IMR-90 (cell line): Measurements from ENCODE around the gene KDF1. TPM values are rescaled to one million over a fixed set of nuclear protein-coding genes. Genes with fewer than 3 reads are reported as not detected.

Experiments used
- ATAC-seq: fragments of 200-7000 bp; cut with Tn5 transposase; 2 replicates; pipeline ENCODE4 v1.9.1; 2020; ENCODE audit warnings: low read depth, mild to moderate bottlenecking, moderate library complexity
- BruUV-seq: library from RNA; stranded (reverse); fragments of 400-500 nt; replicated peaks from 2 replicates; lab custom pipeline; 2021; lab: Mats Ljungman, UMichigan
- CTCF ChIA-PET: fragments of 300-600 bp; formaldehyde crosslinking; extraction: SDS; loops from one replicate; lab custom pipeline; 2021; ENCODE audit warnings: antibody characterized with exemption; lab: Yijun Ruan, JAX
- POLR2A ChIA-PET: fragments of 300-600 bp; sonication (Branson Sonifier 250); formaldehyde crosslinking; loops from one replicate; lab custom pipeline; 2022; ENCODE audit warnings: antibody characterized with exemption; ENCODE audit not compliant: unreplicated experiment; lab: Charles Lee
- DNase-seq: peaks from one replicate; pipeline ENCODE4 v3.0.0; 2013
- H2AFZ ChIP-seq: replicated peaks from 2 replicates; pipeline ENCODE3; 2013; ENCODE audit warnings: low read length, mild to moderate bottlenecking; ENCODE audit not compliant: poor library complexity
- H2AK5ac ChIP-seq: 2 replicates; pipeline ENCODE4 v1.6.1; 2013; ENCODE audit warnings: low read depth, low read length, inconsistent platforms
- H2AK9ac ChIP-seq: replicated peaks from 2 replicates; pipeline ENCODE3; 2013; ENCODE audit warnings: mild to moderate bottlenecking, low read depth, low read length, moderate library complexity; ENCODE audit not compliant: poor library complexity
- H2BK120ac ChIP-seq: 2 replicates; pipeline ENCODE4 v1.6.1; 2013; ENCODE audit warnings: low read depth, low read length, inconsistent platforms
- H2BK15ac ChIP-seq: 3 replicates; pipeline ENCODE4 v1.6.1; 2013; ENCODE audit warnings: low read depth, low read length, inconsistent platforms
- H2BK20ac ChIP-seq: 2 replicates; pipeline ENCODE4 v1.6.1; 2013; ENCODE audit warnings: low read depth, mild to moderate bottlenecking, inconsistent platforms, low read length, moderate library complexity
- H2BK5ac ChIP-seq: 2 replicates; pipeline ENCODE4 v1.6.1; 2013; ENCODE audit warnings: mild to moderate bottlenecking, low read depth, low read length, inconsistent platforms; ENCODE audit not compliant: poor library complexity, severe bottlenecking
- H3K14ac ChIP-seq: replicated peaks from 2 replicates; pipeline ENCODE4 v1.6.1; 2013; ENCODE audit warnings: low read depth, low read length, inconsistent platforms
- H3K18ac ChIP-seq: 2 replicates; pipeline ENCODE4 v1.6.1; 2013; ENCODE audit warnings: low read depth, low read length, control low read depth
- H3K23ac ChIP-seq: 2 replicates; pipeline ENCODE4 v1.6.1; 2013; ENCODE audit warnings: low read depth, low read length, inconsistent platforms
- H3K27ac ChIP-seq: 2 replicates; pipeline ENCODE4 v1.5.1; 2013; ENCODE audit warnings: mild to moderate bottlenecking, control low read depth, low read length; ENCODE audit not compliant: insufficient read depth
- H3K27me3 ChIP-seq: 2 replicates; pipeline ENCODE4 v1.6.1; 2013; ENCODE audit warnings: low read length; ENCODE audit not compliant: control insufficient read depth, insufficient read depth
- H3K36me3 ChIP-seq: 2 replicates; pipeline ENCODE4 v1.6.1; 2013; ENCODE audit warnings: low read length, mixed read lengths; ENCODE audit not compliant: control insufficient read depth, insufficient read depth
- H3K4ac ChIP-seq: 2 replicates; pipeline ENCODE4 v1.6.1; 2013; ENCODE audit warnings: low read depth, low read length, inconsistent platforms
- H3K4me1 ChIP-seq: 2 replicates; pipeline ENCODE4 v1.6.1; 2013; ENCODE audit warnings: low read length, mixed read lengths; ENCODE audit not compliant: control insufficient read depth, insufficient read depth
- H3K4me2 ChIP-seq: 2 replicates; pipeline ENCODE4 v1.6.1; 2013; ENCODE audit warnings: low read depth, mild to moderate bottlenecking, control low read depth, low read length, moderate library complexity
- H3K4me3 ChIP-seq: 2 replicates; pipeline ENCODE4 v1.5.1; 2013; ENCODE audit warnings: low read depth, mild to moderate bottlenecking, control low read depth, low read length, moderate library complexity; ENCODE audit not compliant: insufficient read depth
- H3K56ac ChIP-seq: 2 replicates; pipeline ENCODE4 v1.6.1; 2013; ENCODE audit warnings: low read length, inconsistent platforms; ENCODE audit not compliant: insufficient read depth; ENCODE audit errors: extremely low read depth
- H3K79me1 ChIP-seq, 2 experiments: 2 replicates each; pipeline ENCODE4 v1.6.1; 2013; ENCODE audit warnings: low read length in 2 of 2, inconsistent platforms in 1 of 2, low read depth in 1 of 2
- H3K9ac ChIP-seq: 2 replicates; pipeline ENCODE4 v1.6.1; 2013; ENCODE audit warnings: low read depth, low read length, control low read depth
- H3K9me1 ChIP-seq: 2 replicates; pipeline ENCODE4 v1.6.1; 2013; ENCODE audit warnings: low read length, inconsistent platforms; ENCODE audit not compliant: insufficient read depth
- H3K9me3 ChIP-seq: 2 replicates; pipeline ENCODE4 v1.6.1; 2013; ENCODE audit warnings: low read length; ENCODE audit not compliant: control insufficient read depth, insufficient read depth
- H4K20me1 ChIP-seq: 2 replicates; pipeline ENCODE4 v1.6.1; 2013; ENCODE audit warnings: low read length, inconsistent platforms; ENCODE audit not compliant: insufficient read depth
- H4K5ac ChIP-seq: 2 replicates; pipeline ENCODE4 v1.6.1; 2013; ENCODE audit warnings: mild to moderate bottlenecking, low read depth, low read length, control low read depth
- H4K8ac ChIP-seq, 2 experiments: 2 replicates each; pipeline ENCODE4 v1.6.1; 2013; ENCODE audit warnings: low read depth in 2 of 2, low read length in 2 of 2, control low read depth in 1 of 2, inconsistent platforms in 1 of 2
- H4K91ac ChIP-seq: 2 replicates; pipeline ENCODE4 v1.6.1; 2013; ENCODE audit warnings: low read depth, low read length, inconsistent platforms; ENCODE audit not compliant: insufficient read depth
- CEBPB ChIP-seq: IDR thresholded peaks from 2 replicates; pipeline ENCODE4 v1.6.1; 2012; ENCODE audit warnings: low read depth, low read length, improper control_type of control experiment
- CTCF ChIP-seq: conservative IDR thresholded peaks from 2 replicates; pipeline ENCODE4 v1.5.1; 2012; ENCODE audit warnings: mild to moderate bottlenecking, low read depth, low read length, improper control_type of control experiment
- ELK1 ChIP-seq: fragments of 150-350 bp; IDR thresholded peaks from 2 replicates; pipeline ENCODE4 v1.6.1; 2016; ENCODE audit warnings: low read depth, mild to moderate bottlenecking, low read length, moderate library complexity, borderline replicate concordance
- MAFK ChIP-seq: IDR thresholded peaks from 2 replicates; pipeline ENCODE4 v1.6.1; 2012; ENCODE audit warnings: low read depth, low read length, improper control_type of control experiment
- MAZ ChIP-seq: IDR thresholded peaks from 2 replicates; pipeline ENCODE4 v1.6.1; 2012; ENCODE audit warnings: low read depth, mild to moderate bottlenecking, low read length, improper control_type of control experiment, moderate library complexity, borderline replicate concordance
- MXI1 ChIP-seq: IDR thresholded peaks from 2 replicates; pipeline ENCODE4 v1.6.1; 2012; ENCODE audit warnings: low read depth, mild to moderate bottlenecking, low read length, moderate library complexity, borderline replicate concordance
- POLR2A ChIP-seq: IDR thresholded peaks from 2 replicates; pipeline ENCODE4 v1.6.1; 2012; ENCODE audit warnings: mild to moderate bottlenecking, low read depth, low read length
- WGBS, 2 experiments: methylation state at CpG; one replicate each; pipeline versions ENCODE4 v1.1.5 to v1.1.7; 2013; ENCODE audit warnings: missing lambda C conversion rate in 2 of 2; ENCODE audit not compliant: insufficient read length in 1 of 2; ENCODE audit errors: extremely low coverage in 2 of 2; 5-methylcytosine and 5-hydroxymethylcytosine counted together
- dilution Hi-C: fragments of 300-500 bp; cut with HindIII; formaldehyde crosslinking; loops from one replicate; pipeline ENCODE4 v1.14.3; 2018; ENCODE audit warnings: low sequenced_read_pairs; ENCODE audit not compliant: unreplicated experiment
- in situ Hi-C: fragments of 300-500 bp; cut with MboI; formaldehyde crosslinking; loops from 3 replicates; pipeline ENCODE4 v1.14.3; 2019; ENCODE audit warnings: low sequenced_read_pairs, inconsistent platforms, mixed read lengths
- intact Hi-C: fragments of 100-400 bp; cut with micrococcal nuclease; formaldehyde crosslinking; loops from 2 replicates; pipeline ENCODE4 v1.10.0; 2022
- polyA plus RNA-seq, 3 experiments: library from polyadenylated mRNA; depleted of rRNA; stranded (reverse); fragments of >200 nt; gene quantifications; 2 replicates each; pipeline ENCODE4 v1.2.3, GENCODE V29; 2012; ENCODE audit warnings: low replicate concordance in 1 of 3
- total RNA-seq: library from RNA; depleted of rRNA; stranded (reverse); fragments of >200 nt; gene quantifications from 2 replicates; pipeline ENCODE4 v1.2.3, GENCODE V29; 2012

KDF1 gene
- total and polyA plus RNA-seq, 2 of the 4 experiments (the other 2 are of a cell fraction) = not detected

GRCh38 chr1:26949266-26949925 is 10.9 kb downstream of the KDF1 start:
- Histone ChIP-seq H4K8ac (no peak overlapping the region), H3K27me3 (no peaks in the 10 kb centered on the region), H3K56ac (no peak overlapping the region), H2BK120ac (no peak overlapping the region), H3K36me3 (peaks cover 21% of the 10 kb centered on the region), H2AK9ac (peak overlapping the region; percentile 58), H2BK15ac (no peak overlapping the region), H2BK5ac (no peak overlapping the region), H2BK20ac (no peak overlapping the region), H3K18ac (no peak overlapping the region), H3K27ac (no peak overlapping the region), H3K9ac (no peak overlapping the region), H3K79me1 (no peaks in the 10 kb centered on the region; a peak in 1 of 4 replicates), H4K91ac (no peak overlapping the region), H2AK5ac (no peak overlapping the region), H3K9me1 (0 out of 2 replicates have a peak, but pooled peaks cover 7% of the 10 kb centered on the region), H3K9me3 (no peaks in the 10 kb centered on the region), H4K5ac (no peak overlapping the region), H3K23ac (no peak overlapping the region), H3K14ac (no peak overlapping the region), H3K4me1 (no peaks in the 10 kb centered on the region), H2AFZ (no peak overlapping the region), H3K4ac (no peak overlapping the region), H3K4me2 (no peak overlapping the region), H3K4me3 (no peak overlapping the region), H4K20me1 (no peaks in the 10 kb centered on the region; the same call in 1 of the 2 replicates)
- BruUV-seq = no TSS peak
- ATAC-seq = peak; percentile 58
- 86% methylated on average over 1 of the region's 1 CpG; no CpG with 5 or more reads in 1 of the 2 experiments for WGBS, 2 experiments
- dilution Hi-C loops (no loop called here), in situ Hi-C loops (no loop called here), intact Hi-C loops (no loop called here)
- ChIA-PET CTCF (no interaction called here), POLR2A (no interaction called here)
- peak; percentile 8 for DNase-seq
- TF ChIP-seq CTCF = no peak
- no peak for TF ChIP-seq MAZ
- no peak for TF ChIP-seq MXI1
- TF ChIP-seq POLR2A = no peak
- TF ChIP-seq MAFK = no peak
- no peak for TF ChIP-seq ELK1
- no peak for TF ChIP-seq CEBPB
